Endothelial cell of umbilical vein (primary cell): ENCODE results near the gene C21orf58. TPM values are rescaled to one million over a fixed set of nuclear protein-coding genes. Genes with fewer than 3 reads are reported as not detected.

ENCODE experiments used
- BruUV-seq: library from RNA; stranded (reverse); fragments of 400-500 nt; replicated peaks from 2 replicates; lab custom pipeline; 2021; lab: Mats Ljungman, UMichigan
- CTCF ChIA-PET: fragments of 300-600, 350-600 bp; sonication (Branson Sonifier 250); formaldehyde crosslinking; loops from one replicate; lab custom pipeline; 2021; ENCODE audit warnings: antibody characterized with exemption, inconsistent platforms; lab: Charles Lee
- POLR2A ChIA-PET: fragments of 300-600, 350-600 bp; sonication (Branson Sonifier 250); formaldehyde crosslinking; loops from one replicate; lab custom pipeline; 2021; ENCODE audit warnings: antibody characterized with exemption, inconsistent platforms; lab: Charles Lee
- DNase-seq: peaks from one replicate; pipeline ENCODE4 v3.0.0-alpha.2; 2011; ENCODE audit warnings: low read depth, low spot score
- FAIRE-seq: peaks from 2 replicates; lab custom pipeline; 2011; peaks lifted over from hg19 to GRCh38; lab: Jason Lieb, UNC
- H2AFZ ChIP-seq: 2 replicates; pipeline ENCODE4 v1.6.0; 2012; ENCODE audit warnings: low read depth, low read length, control low read depth, inconsistent platforms
- H3K27ac ChIP-seq: 2 replicates; pipeline ENCODE4 v1.5.1; 2011; ENCODE audit warnings: low read depth, mild to moderate bottlenecking, control low read depth, low read length, moderate library complexity; ENCODE audit not compliant: insufficient read depth
- H3K27me3 ChIP-seq, 2 experiments: 2 replicates each; pipeline versions ENCODE4 v1.6.0 to v1.6.1; 2011; ENCODE audit warnings: low read length in 2 of 2, mixed read lengths in 1 of 2; ENCODE audit not compliant: control insufficient read depth in 2 of 2, insufficient read depth in 2 of 2
- H3K36me3 ChIP-seq, 2 experiments: 2 replicates in 1 of 2; 3 replicates in 1 of 2; pipeline ENCODE4 v1.5.1; 2011; ENCODE audit warnings: low read length in 2 of 2, mild to moderate bottlenecking in 1 of 2, moderate library complexity in 1 of 2; ENCODE audit not compliant: control insufficient read depth in 2 of 2, insufficient read depth in 2 of 2; ENCODE audit errors: extremely low read depth in 1 of 2
- H3K4me1 ChIP-seq: 3 replicates; pipeline ENCODE4 v1.5.1; 2011; ENCODE audit warnings: mild to moderate bottlenecking, low read length; ENCODE audit not compliant: control insufficient read depth, insufficient read depth; ENCODE audit errors: extremely low read depth
- H3K4me2 ChIP-seq: 2 replicates; pipeline ENCODE4 v1.6.1; 2011; ENCODE audit warnings: low read length, control low read depth, mixed read lengths; ENCODE audit not compliant: insufficient read depth
- H3K4me3 ChIP-seq, 3 experiments: fragments of 200-600 bp in 1 of 3; sonication (generic), shearing (Covaris generic) in 1 of 3; replicated peaks in 1 of 3; 2 replicates each; pipeline ENCODE4 v1.5.1; 2011 to 2016; ENCODE audit warnings: control low read depth in 3 of 3, low read length in 3 of 3, mild to moderate bottlenecking in 2 of 3, inconsistent platforms in 1 of 3, low read depth in 1 of 3, moderate library complexity in 1 of 3; ENCODE audit not compliant: insufficient read depth in 1 of 3
- H3K79me2 ChIP-seq: 2 replicates; pipeline ENCODE4 v1.6.0; 2012; ENCODE audit warnings: low read length, inconsistent platforms; ENCODE audit not compliant: control insufficient read depth, insufficient read depth
- H3K9ac ChIP-seq: replicated peaks from 2 replicates; pipeline ENCODE3; 2011; ENCODE audit warnings: low read length, control low read depth; ENCODE audit not compliant: insufficient read depth; ENCODE audit errors: extremely low read depth
- H3K9me1 ChIP-seq: replicated peaks from 3 replicates; pipeline ENCODE4 v1.6.0; 2011; ENCODE audit warnings: mild to moderate bottlenecking, low read length; ENCODE audit not compliant: control insufficient read depth, insufficient read depth; ENCODE audit errors: extremely low read depth
- H3K9me3 ChIP-seq: replicated peaks from 2 replicates; pipeline ENCODE4 v1.5.1; 2012; ENCODE audit warnings: low read length, inconsistent platforms; ENCODE audit not compliant: control insufficient read depth, insufficient read depth
- H4K20me1 ChIP-seq: replicated peaks from 2 replicates; pipeline ENCODE3; 2011; ENCODE audit warnings: mild to moderate bottlenecking, low read length; ENCODE audit not compliant: control insufficient read depth, insufficient read depth; ENCODE audit errors: extremely low read depth
- EZH2 ChIP-seq: IDR thresholded peaks from 2 replicates; pipeline ENCODE4 v1.6.1; 2012; ENCODE audit warnings: borderline replicate concordance, low read depth, mild to moderate bottlenecking, moderate library complexity, low read length, inconsistent platforms; ENCODE audit not compliant: severe bottlenecking
- FOS ChIP-seq: IDR thresholded peaks from 2 replicates; pipeline ENCODE4 v1.6.1; 2011; ENCODE audit warnings: mild to moderate bottlenecking, low read length, moderate library complexity, borderline replicate concordance; ENCODE audit not compliant: insufficient read depth
- GATA2 ChIP-seq: IDR thresholded peaks from 2 replicates; pipeline ENCODE4 v1.7.0; 2011; ENCODE audit warnings: low read depth, mild to moderate bottlenecking, moderate library complexity, mixed read lengths, low read length; ENCODE audit not compliant: insufficient read length, insufficient read depth
- JUN ChIP-seq: IDR thresholded peaks from 2 replicates; pipeline ENCODE4 v1.6.1; 2011; ENCODE audit warnings: borderline replicate concordance, low read depth; ENCODE audit not compliant: insufficient read length, insufficient read depth
- MYC ChIP-seq: IDR thresholded peaks from one replicate; pipeline ENCODE4 v1.6.1; 2011; ENCODE audit warnings: mild to moderate bottlenecking, low read depth, low read length
- POLR2A ChIP-seq: IDR thresholded peaks from 2 replicates; pipeline ENCODE4 v1.6.1; 2012; ENCODE audit warnings: low read depth, mild to moderate bottlenecking, control low read depth, low read length
- POLR2AphosphoS5 ChIP-seq: IDR thresholded peaks from 2 replicates; pipeline ENCODE4 v1.6.1; 2012; ENCODE audit warnings: low read depth, mild to moderate bottlenecking, control low read depth, low read length, moderate library complexity; ENCODE audit not compliant: insufficient read depth
- dilution Hi-C: fragments of 300-500 bp; cut with MboI; formaldehyde crosslinking; loops from one replicate; pipeline ENCODE4 v1.15.0; 2019; ENCODE audit warnings: low sequenced_read_pairs; ENCODE audit not compliant: extremely low pct_ligation_motif_present
- intact Hi-C: fragments of 100-400 bp; cut with micrococcal nuclease; formaldehyde crosslinking; loops from one replicate; pipeline ENCODE4 v1.10.0; 2022
- polyA plus RNA-seq, 4 experiments: library from polyadenylated mRNA; depleted of rRNA in 3 of 4; stranded (reverse) in 3 of 4; unstranded in 1 of 4; fragments of >200 nt; gene quantifications; 2 replicates each; pipeline versions ENCODE4 v1.2.1 to v1.2.3, GENCODE V29; 2011 to 2012; ENCODE audit warnings: missing spikeins in 1 of 4
- total RNA-seq: library from RNA; stranded (reverse); gene quantifications from 2 replicates; pipeline ENCODE4 v1.2.3, GENCODE V29; 2021
- TF ChIP-seq, protein P1 (sequence below): IDR thresholded peaks from 2 replicates; pipeline ENCODE4 v1.6.1; 2011; ENCODE audit not compliant: insufficient read depth, insufficient read length
- TF ChIP-seq, protein P2 (sequence below), 2 donors: IDR thresholded peaks; 1 replicate in 1 of 2; 2 replicates in 1 of 2; pipeline ENCODE4 v1.5.1; 2011; ENCODE audit warnings: low read length in 2 of 2, mild to moderate bottlenecking in 2 of 2, moderate library complexity in 2 of 2, control low read depth in 1 of 2, inconsistent platforms in 1 of 2, low read depth in 1 of 2; ENCODE audit not compliant: insufficient read depth in 1 of 2; ENCODE audit errors: extremely low read depth in 1 of 2

The C21orf58 gene
- total and polyA plus RNA-seq, 2 donors (not counting 3 experiments of a cell fraction or from before 2014, with no cell fraction given): 6.0 to 24.3 TPM

DNA sequence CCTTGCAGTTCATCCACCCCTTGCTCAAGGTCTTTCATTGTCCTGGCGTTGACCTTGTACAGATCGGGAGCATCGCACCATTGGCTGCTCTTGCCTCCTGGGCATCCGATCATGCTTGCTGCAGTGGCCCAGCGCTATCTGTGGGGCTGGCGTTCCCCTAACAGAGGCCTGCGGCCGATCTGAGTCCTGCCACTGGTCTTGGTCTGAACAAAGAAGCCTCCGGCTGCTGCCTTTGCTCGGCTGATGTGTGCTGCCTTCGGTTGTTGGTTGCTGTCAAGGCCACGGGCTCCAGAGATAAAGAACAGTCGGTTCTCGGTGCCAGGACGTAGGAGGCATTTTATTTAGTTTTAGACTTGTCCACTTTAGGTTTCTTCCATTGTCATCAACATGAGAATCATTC is 39.3 kb upstream of the C21orf58 start:
- TF ChIP-seq GATA2 (no peak), JUN (no peak), POLR2A (no peak), EZH2 (no peak), MYC (no peak), FOS (no peak), POLR2AphosphoS5 (no peak)
- TF ChIP-seq, protein P1, sequence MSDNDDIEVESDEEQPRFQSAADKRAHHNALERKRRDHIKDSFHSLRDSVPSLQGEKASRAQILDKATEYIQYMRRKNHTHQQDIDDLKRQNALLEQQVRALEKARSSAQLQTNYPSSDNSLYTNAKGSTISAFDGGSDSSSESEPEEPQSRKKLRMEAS: no peak
- TF ChIP-seq, protein P2, sequence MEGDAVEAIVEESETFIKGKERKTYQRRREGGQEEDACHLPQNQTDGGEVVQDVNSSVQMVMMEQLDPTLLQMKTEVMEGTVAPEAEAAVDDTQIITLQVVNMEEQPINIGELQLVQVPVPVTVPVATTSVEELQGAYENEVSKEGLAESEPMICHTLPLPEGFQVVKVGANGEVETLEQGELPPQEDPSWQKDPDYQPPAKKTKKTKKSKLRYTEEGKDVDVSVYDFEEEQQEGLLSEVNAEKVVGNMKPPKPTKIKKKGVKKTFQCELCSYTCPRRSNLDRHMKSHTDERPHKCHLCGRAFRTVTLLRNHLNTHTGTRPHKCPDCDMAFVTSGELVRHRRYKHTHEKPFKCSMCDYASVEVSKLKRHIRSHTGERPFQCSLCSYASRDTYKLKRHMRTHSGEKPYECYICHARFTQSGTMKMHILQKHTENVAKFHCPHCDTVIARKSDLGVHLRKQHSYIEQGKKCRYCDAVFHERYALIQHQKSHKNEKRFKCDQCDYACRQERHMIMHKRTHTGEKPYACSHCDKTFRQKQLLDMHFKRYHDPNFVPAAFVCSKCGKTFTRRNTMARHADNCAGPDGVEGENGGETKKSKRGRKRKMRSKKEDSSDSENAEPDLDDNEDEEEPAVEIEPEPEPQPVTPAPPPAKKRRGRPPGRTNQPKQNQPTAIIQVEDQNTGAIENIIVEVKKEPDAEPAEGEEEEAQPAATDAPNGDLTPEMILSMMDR (IDR thresholded peaks at IDR 0.05; ENCODE audit: extremely low read depth in 1 of 2, insufficient read depth in 1 of 2, low read depth in 1 of 2, low read length in 2 of 2): no peak
- intact Hi-C loops (no loop called here), dilution Hi-C loops (no loop called here)
- no peaks in the 10 kb centered on the region for H4K20me1 ChIP-seq
- no TSS peak for BruUV-seq
- no peak overlapping the region for H3K27ac ChIP-seq
- H2AFZ ChIP-seq: no peak overlapping the region
- DNase-seq (no peak), FAIRE-seq (no peak)
- H3K4me3 ChIP-seq: no peak overlapping the region
- H3K9me3 ChIP-seq: no peaks in the 10 kb centered on the region
- ChIA-PET CTCF (no interaction called here), POLR2A (no interaction called here)
- no peaks in the 10 kb centered on the region for H3K9me1 ChIP-seq
- no peaks in the 10 kb centered on the region for H3K79me2 ChIP-seq
- no peak overlapping the region for H3K4me2 ChIP-seq
- H3K9ac ChIP-seq: no peak overlapping the region
- H3K4me1 ChIP-seq: no peaks in the 10 kb centered on the region
- peaks cover 7 to 19% of the 10 kb centered on the region in 2 experiments for H3K36me3 ChIP-seq
- H3K27me3 ChIP-seq: no peaks in the 10 kb centered on the region
